K562 (cell line): Measurements from ENCODE around the gene HOXB3. TPM values are rescaled to one million over a fixed set of nuclear protein-coding genes. Genes with fewer than 3 reads are reported as not detected.

Experiments
- BCL6 ChIP-seq: fragments of 250-450 bp; sonication (Bioruptor Pico); IDR thresholded peaks from 2 replicates; pipeline ENCODE4 v1.4.0; 2020
- BRCA1 ChIP-seq, 2 experiments: fragments of 450-650 bp in 1 of 2; sonication (generic) in 1 of 2; formaldehyde crosslinking in 1 of 2; IDR thresholded peaks; 2 replicates each; pipeline versions ENCODE4 v1.5.0 to v1.6.1; 2017 to 2020; ENCODE audit warnings: mild to moderate bottlenecking in 1 of 2, missing genetic modification reagents in 1 of 2
- CCAR2 ChIP-seq: fragments of 200-400 bp; formaldehyde crosslinking; IDR thresholded peaks from 2 replicates; pipeline ENCODE4 v1.6.1; 2017; ENCODE audit warnings: mild to moderate bottlenecking, low read depth, low read length
- COPS2 ChIP-seq: fragments of 450-650 bp; conservative IDR thresholded peaks from 2 replicates; pipeline ENCODE4 v1.6.1; 2016; ENCODE audit warnings: mild to moderate bottlenecking, moderate library complexity
- DDX20 ChIP-seq: fragments of 450-650 bp; IDR thresholded peaks from 2 replicates; pipeline ENCODE4 v1.6.1; 2016; ENCODE audit warnings: missing genetic modification characterization, low read depth, mild to moderate bottlenecking, missing compliant biosample characterization, moderate library complexity
- ESRRB ChIP-seq: fragments of 250-450 bp; sonication (Bioruptor Pico); IDR thresholded peaks from 2 replicates; pipeline ENCODE4 v1.5.0; 2020; ENCODE audit warnings: mild to moderate bottlenecking, moderate library complexity, borderline replicate concordance
- ETV5 ChIP-seq: sonication (generic); formaldehyde crosslinking; IDR thresholded peaks from 2 replicates; pipeline ENCODE4 v1.4.0; 2020; ENCODE audit warnings: low read depth, mild to moderate bottlenecking, missing genetic modification reagents
- RBBP5 ChIP-seq: fragments of 200-600 bp; sonication (generic); IDR thresholded peaks from 2 replicates; pipeline ENCODE4 v1.6.1; 2012; ENCODE audit warnings: borderline replicate concordance, mild to moderate bottlenecking, low read length, control low read depth, inconsistent platforms; ENCODE audit not compliant: insufficient read depth, poor library complexity, severe bottlenecking
- SRSF7 ChIP-seq: fragments of 200-400 bp; formaldehyde crosslinking; optimal IDR thresholded peaks from 2 replicates; pipeline ENCODE3; 2017; ENCODE audit warnings: mild to moderate bottlenecking, low read depth, low read length
- TARDBP ChIP-seq: fragments of 450-650 bp; IDR thresholded peaks from 2 replicates; pipeline ENCODE4 v1.6.1; 2016
- TCFL5 ChIP-seq: fragments of 250-450 bp; sonication (Bioruptor Pico); conservative IDR thresholded peaks from 2 replicates; pipeline ENCODE4 v1.6.1; 2021; ENCODE audit warnings: mild to moderate bottlenecking, moderate library complexity, matching md5 sums
- ZBTB8A ChIP-seq: fragments of 450-650 bp; IDR thresholded peaks from 2 replicates; pipeline ENCODE4 v1.6.1; 2018; ENCODE audit warnings: mild to moderate bottlenecking, moderate library complexity; ENCODE audit not compliant: partially characterized antibody
- ZNF12 ChIP-seq: sonication (generic); formaldehyde crosslinking; IDR thresholded peaks from 2 replicates; pipeline ENCODE4 v1.4.0; 2020; ENCODE audit warnings: mild to moderate bottlenecking, missing genetic modification reagents
- ZNF165 ChIP-seq: fragments of 250-450 bp; sonication (Bioruptor Pico); IDR thresholded peaks from 2 replicates; pipeline ENCODE4 v1.4.0; 2020; ENCODE audit warnings: borderline replicate concordance
- polyA plus RNA-seq, 8 experiments: library from polyadenylated mRNA; depleted of rRNA in 4 of 8; stranded (reverse) in 5 of 8; unstranded in 3 of 8; fragments of >200 nt; fragmentation: Nextera tagmentation in 2 of 8; fragmentation: Illumina TruSeq in 1 of 8; extraction: Ambion mirVana in 2 of 8; extraction: Trizol in 1 of 8; gene quantifications; 2 replicates each; pipeline versions ENCODE4 v1.2.1 to v1.2.3, GENCODE V29; 2011 to 2014; ENCODE audit warnings: inconsistent platforms in 1 of 8, missing spikeins in 1 of 8
- total RNA-seq, 7 experiments: library from RNA; depleted of rRNA in 6 of 7; stranded (reverse); fragments of >200 nt in 6 of 7; fragmentation: Illumina TruSeq in 2 of 7; extraction: Trizol in 2 of 7; gene quantifications; 2 replicates each; pipeline versions ENCODE4 v1.2.1 to v1.2.3, GENCODE V29; 2011 to 2021; ENCODE audit warnings: low replicate concordance in 1 of 7
- TF ChIP-seq, protein P1 (sequence below): sonication (generic); formaldehyde crosslinking; IDR thresholded peaks from 2 replicates; pipeline ENCODE4 v1.8.0; 2022; ENCODE audit warnings: missing genetic modification reagents, mild to moderate bottlenecking, moderate library complexity, borderline replicate concordance
- TF ChIP-seq, protein P2 (sequence below): fragments of 250-450 bp; sonication (Bioruptor Pico); IDR thresholded peaks from 2 replicates; pipeline ENCODE4 v1.4.0; 2020; ENCODE audit warnings: mild to moderate bottlenecking, moderate library complexity
- TF ChIP-seq, protein P3 (sequence below): fragments of 250-450 bp; sonication (Bioruptor Pico); IDR thresholded peaks from 2 replicates; pipeline ENCODE4 v1.8.0; 2021; ENCODE audit warnings: moderate library complexity, mild to moderate bottlenecking, inconsistent platforms
- TF ChIP-seq, protein P4 (sequence below), 2 experiments: fragments of 450-650 bp in 1 of 2; sonication (generic) in 1 of 2; formaldehyde crosslinking; conservative IDR thresholded peaks; 2 replicates each; pipeline versions ENCODE4 v1.4.0 to v1.8.1; 2020 to 2022; ENCODE audit warnings: mild to moderate bottlenecking in 1 of 2, missing genetic modification reagents in 1 of 2
- TF ChIP-seq, protein P5 (sequence below): sonication (generic); formaldehyde crosslinking; IDR thresholded peaks from 2 replicates; pipeline ENCODE4 v1.8.0; 2023; ENCODE audit warnings: mild to moderate bottlenecking, missing genetic modification reagents
- TF ChIP-seq, protein P6 (sequence below), 3 experiments: fragments of 200-800 bp in 1 of 3; sonication (Bioruptor generic) in 1 of 3; sonication (generic) in 1 of 3; formaldehyde crosslinking in 1 of 3; IDR thresholded peaks; 2 replicates each; pipeline versions ENCODE4 v1.6.1 to v1.8.0; 2016 to 2022; ENCODE audit warnings: mild to moderate bottlenecking in 2 of 3, missing compliant biosample characterization in 2 of 3, missing genetic modification characterization in 2 of 3, missing genetic modification reagents in 1 of 3

Gene HOXB3
- total and polyA plus RNA-seq, 9 of the 15 experiments (the other 6 are each of a cell fraction or from before 2014, with no cell fraction given), result 2.4 to 41.3 (median 20.2) TPM

DNA sequence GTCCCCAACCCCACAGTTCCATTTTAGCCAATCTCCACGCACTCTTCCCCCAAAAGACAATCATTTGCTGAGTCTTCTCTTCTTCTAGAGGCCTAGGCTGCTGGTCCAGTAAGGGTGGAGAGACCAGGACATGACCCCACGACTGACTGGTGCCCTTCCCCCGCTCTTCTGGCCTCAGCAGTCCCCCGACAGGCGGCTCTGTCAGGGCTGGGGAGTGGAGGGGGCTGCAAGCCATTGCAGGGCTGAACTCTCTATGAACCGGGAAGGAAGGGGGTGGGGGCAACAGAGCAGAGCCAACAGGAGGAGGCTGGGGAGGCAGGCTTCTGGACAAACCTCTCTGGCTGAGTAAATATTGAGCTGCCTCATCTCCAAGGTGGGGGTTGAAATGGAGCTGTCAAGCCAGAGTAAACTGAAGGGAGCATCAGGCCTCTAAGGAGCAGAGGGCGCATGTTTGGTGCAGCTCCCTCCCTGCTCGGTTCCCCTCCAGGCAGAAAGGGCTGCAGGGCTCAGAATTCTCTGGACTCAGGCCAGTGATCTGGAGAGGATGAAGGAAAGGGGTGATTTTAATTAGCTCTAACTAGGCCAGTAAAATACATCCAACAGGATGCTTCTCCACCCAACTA is 67.9 kb downstream of the HOXB3 start (continued):
- no peak for TF ChIP-seq BRCA1 (IDR thresholded peaks at IDR 0.05)
- no peak for TF ChIP-seq BRCA1 (CRISPR knock-in tag; IDR thresholded peaks at IDR 0.05)
- TF ChIP-seq, protein P1, sequence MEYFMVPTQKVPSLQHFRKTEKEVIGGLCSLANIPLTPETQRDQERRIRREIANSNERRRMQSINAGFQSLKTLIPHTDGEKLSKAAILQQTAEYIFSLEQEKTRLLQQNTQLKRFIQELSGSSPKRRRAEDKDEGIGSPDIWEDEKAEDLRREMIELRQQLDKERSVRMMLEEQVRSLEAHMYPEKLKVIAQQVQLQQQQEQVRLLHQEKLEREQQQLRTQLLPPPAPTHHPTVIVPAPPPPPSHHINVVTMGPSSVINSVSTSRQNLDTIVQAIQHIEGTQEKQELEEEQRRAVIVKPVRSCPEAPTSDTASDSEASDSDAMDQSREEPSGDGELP (CRISPR knock-in tag), result peak; percentile 27; the same call in 1 of the 2 replicates
- TF ChIP-seq SRSF7, result no peak
- no peak for TF ChIP-seq CCAR2
- TF ChIP-seq, protein P2, sequence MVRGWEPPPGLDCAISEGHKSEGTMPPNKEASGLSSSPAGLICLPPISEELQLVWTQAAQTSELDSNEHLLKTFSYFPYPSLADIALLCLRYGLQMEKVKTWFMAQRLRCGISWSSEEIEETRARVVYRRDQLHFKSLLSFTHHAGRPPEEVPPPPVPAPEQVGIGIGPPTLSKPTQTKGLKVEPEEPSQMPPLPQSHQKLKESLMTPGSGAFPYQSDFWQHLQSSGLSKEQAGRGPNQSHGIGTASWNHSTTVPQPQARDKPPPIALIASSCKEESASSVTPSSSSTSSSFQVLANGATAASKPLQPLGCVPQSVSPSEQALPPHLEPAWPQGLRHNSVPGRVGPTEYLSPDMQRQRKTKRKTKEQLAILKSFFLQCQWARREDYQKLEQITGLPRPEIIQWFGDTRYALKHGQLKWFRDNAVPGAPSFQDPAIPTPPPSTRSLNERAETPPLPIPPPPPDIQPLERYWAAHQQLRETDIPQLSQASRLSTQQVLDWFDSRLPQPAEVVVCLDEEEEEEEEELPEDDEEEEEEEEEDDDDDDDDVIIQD, result no peak
- no peak for TF ChIP-seq COPS2
- no peak for TF ChIP-seq ZNF165 (CRISPR knock-in tag)
- TF ChIP-seq RBBP5, result no peak
- TF ChIP-seq, protein P3, sequence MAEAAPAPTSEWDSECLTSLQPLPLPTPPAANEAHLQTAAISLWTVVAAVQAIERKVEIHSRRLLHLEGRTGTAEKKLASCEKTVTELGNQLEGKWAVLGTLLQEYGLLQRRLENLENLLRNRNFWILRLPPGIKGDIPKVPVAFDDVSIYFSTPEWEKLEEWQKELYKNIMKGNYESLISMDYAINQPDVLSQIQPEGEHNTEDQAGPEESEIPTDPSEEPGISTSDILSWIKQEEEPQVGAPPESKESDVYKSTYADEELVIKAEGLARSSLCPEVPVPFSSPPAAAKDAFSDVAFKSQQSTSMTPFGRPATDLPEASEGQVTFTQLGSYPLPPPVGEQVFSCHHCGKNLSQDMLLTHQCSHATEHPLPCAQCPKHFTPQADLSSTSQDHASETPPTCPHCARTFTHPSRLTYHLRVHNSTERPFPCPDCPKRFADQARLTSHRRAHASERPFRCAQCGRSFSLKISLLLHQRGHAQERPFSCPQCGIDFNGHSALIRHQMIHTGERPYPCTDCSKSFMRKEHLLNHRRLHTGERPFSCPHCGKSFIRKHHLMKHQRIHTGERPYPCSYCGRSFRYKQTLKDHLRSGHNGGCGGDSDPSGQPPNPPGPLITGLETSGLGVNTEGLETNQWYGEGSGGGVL (CRISPR knock-in tag), result no peak
- TF ChIP-seq, protein P4, sequence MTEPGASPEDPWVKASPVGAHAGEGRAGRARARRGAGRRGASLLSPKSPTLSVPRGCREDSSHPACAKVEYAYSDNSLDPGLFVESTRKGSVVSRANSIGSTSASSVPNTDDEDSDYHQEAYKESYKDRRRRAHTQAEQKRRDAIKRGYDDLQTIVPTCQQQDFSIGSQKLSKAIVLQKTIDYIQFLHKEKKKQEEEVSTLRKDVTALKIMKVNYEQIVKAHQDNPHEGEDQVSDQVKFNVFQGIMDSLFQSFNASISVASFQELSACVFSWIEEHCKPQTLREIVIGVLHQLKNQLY (CRISPR knock-in tag; conservative IDR thresholded peaks at IDR 0.05), result no peak
- no peak for TF ChIP-seq ZBTB8A
- TF ChIP-seq, protein P5, sequence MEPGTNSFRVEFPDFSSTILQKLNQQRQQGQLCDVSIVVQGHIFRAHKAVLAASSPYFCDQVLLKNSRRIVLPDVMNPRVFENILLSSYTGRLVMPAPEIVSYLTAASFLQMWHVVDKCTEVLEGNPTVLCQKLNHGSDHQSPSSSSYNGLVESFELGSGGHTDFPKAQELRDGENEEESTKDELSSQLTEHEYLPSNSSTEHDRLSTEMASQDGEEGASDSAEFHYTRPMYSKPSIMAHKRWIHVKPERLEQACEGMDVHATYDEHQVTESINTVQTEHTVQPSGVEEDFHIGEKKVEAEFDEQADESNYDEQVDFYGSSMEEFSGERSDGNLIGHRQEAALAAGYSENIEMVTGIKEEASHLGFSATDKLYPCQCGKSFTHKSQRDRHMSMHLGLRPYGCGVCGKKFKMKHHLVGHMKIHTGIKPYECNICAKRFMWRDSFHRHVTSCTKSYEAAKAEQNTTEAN, result no peak
- no peak for TF ChIP-seq TCFL5 (CRISPR knock-in tag)
- no peak for TF ChIP-seq ESRRB (CRISPR knock-in tag)
- TF ChIP-seq, protein P6, sequence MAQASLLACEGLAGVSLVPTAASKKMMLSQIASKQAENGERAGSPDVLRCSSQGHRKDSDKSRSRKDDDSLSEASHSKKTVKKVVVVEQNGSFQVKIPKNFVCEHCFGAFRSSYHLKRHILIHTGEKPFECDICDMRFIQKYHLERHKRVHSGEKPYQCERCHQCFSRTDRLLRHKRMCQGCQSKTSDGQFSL (CRISPR knock-in tag; IDR thresholded peaks at IDR 0.05), result no peak
- TF ChIP-seq, protein P6 (tag; IDR thresholded peaks at IDR 0.05), result no peak
- no peak for TF ChIP-seq ZNF12
- TF ChIP-seq TARDBP, result no peak
- no peak for TF ChIP-seq BCL6 (CRISPR knock-in tag)
- no peak for TF ChIP-seq ETV5 (CRISPR knock-in tag)
- no peak for TF ChIP-seq DDX20
